ENCODE measurements around the gene FLNC. TPM values are rescaled to one million over a fixed set of nuclear protein-coding genes. Genes with fewer than 3 reads are reported as not detected.

FLNC gene
- total and polyA plus RNA-seq, 9 of the 15 experiments (the other 6 are each of a cell fraction or from before 2014, with no cell fraction given) = 0.90 to 155 (median 28.8) TPM

DNA sequence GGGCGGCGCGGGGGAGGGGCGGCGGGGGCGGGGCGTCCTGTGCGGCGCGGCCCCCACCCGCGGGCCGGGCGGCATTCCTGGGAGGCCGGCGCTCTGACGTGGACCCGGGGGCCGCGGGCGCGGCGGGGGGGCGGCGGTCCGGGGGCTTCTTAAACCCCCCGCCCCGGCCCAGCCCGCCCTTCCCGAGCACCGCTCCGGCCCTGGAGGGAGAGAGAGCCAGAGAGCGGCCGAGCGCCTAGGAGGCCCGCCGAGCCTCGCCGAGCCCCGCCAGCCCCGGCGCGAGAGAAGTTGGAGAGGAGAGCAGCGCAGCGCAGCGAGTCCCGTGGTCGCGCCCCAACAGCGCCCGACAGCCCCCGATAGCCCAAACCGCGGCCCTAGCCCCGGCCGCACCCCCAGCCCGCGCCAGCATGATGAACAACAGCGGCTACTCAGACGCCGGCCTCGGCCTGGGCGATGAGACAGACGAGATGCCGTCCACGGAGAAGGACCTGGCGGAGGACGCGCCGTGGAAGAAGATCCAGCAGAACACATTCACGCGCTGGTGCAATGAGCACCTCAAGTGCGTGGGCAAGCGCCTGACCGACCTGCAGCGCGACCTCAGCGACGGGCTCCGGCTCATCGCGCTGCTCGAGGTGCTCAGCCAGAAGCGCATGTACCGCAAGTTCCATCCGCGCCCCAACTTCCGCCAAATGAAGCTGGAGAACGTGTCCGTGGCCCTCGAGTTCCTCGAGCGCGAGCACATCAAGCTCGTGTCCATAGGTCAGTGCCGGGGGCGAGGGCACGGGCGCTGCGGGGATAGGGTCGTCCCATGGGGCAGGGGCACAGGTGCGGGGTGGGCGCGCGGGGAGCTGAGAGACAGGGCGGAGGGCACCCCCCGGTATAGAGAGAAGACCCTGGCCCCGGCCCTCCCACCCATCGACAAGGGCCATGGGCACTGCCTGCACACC lies at the start of gene FLNC (continued):
- TF ChIP-seq, protein P1, sequence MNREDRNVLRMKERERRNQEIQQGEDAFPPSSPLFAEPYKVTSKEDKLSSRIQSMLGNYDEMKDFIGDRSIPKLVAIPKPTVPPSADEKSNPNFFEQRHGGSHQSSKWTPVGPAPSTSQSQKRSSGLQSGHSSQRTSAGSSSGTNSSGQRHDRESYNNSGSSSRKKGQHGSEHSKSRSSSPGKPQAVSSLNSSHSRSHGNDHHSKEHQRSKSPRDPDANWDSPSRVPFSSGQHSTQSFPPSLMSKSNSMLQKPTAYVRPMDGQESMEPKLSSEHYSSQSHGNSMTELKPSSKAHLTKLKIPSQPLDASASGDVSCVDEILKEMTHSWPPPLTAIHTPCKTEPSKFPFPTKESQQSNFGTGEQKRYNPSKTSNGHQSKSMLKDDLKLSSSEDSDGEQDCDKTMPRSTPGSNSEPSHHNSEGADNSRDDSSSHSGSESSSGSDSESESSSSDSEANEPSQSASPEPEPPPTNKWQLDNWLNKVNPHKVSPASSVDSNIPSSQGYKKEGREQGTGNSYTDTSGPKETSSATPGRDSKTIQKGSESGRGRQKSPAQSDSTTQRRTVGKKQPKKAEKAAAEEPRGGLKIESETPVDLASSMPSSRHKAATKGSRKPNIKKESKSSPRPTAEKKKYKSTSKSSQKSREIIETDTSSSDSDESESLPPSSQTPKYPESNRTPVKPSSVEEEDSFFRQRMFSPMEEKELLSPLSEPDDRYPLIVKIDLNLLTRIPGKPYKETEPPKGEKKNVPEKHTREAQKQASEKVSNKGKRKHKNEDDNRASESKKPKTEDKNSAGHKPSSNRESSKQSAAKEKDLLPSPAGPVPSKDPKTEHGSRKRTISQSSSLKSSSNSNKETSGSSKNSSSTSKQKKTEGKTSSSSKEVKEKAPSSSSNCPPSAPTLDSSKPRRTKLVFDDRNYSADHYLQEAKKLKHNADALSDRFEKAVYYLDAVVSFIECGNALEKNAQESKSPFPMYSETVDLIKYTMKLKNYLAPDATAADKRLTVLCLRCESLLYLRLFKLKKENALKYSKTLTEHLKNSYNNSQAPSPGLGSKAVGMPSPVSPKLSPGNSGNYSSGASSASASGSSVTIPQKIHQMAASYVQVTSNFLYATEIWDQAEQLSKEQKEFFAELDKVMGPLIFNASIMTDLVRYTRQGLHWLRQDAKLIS (CRISPR knock-in tag; IDR thresholded peaks at IDR 0.05) = peak; percentile 83
- TF ChIP-seq, protein P2, sequence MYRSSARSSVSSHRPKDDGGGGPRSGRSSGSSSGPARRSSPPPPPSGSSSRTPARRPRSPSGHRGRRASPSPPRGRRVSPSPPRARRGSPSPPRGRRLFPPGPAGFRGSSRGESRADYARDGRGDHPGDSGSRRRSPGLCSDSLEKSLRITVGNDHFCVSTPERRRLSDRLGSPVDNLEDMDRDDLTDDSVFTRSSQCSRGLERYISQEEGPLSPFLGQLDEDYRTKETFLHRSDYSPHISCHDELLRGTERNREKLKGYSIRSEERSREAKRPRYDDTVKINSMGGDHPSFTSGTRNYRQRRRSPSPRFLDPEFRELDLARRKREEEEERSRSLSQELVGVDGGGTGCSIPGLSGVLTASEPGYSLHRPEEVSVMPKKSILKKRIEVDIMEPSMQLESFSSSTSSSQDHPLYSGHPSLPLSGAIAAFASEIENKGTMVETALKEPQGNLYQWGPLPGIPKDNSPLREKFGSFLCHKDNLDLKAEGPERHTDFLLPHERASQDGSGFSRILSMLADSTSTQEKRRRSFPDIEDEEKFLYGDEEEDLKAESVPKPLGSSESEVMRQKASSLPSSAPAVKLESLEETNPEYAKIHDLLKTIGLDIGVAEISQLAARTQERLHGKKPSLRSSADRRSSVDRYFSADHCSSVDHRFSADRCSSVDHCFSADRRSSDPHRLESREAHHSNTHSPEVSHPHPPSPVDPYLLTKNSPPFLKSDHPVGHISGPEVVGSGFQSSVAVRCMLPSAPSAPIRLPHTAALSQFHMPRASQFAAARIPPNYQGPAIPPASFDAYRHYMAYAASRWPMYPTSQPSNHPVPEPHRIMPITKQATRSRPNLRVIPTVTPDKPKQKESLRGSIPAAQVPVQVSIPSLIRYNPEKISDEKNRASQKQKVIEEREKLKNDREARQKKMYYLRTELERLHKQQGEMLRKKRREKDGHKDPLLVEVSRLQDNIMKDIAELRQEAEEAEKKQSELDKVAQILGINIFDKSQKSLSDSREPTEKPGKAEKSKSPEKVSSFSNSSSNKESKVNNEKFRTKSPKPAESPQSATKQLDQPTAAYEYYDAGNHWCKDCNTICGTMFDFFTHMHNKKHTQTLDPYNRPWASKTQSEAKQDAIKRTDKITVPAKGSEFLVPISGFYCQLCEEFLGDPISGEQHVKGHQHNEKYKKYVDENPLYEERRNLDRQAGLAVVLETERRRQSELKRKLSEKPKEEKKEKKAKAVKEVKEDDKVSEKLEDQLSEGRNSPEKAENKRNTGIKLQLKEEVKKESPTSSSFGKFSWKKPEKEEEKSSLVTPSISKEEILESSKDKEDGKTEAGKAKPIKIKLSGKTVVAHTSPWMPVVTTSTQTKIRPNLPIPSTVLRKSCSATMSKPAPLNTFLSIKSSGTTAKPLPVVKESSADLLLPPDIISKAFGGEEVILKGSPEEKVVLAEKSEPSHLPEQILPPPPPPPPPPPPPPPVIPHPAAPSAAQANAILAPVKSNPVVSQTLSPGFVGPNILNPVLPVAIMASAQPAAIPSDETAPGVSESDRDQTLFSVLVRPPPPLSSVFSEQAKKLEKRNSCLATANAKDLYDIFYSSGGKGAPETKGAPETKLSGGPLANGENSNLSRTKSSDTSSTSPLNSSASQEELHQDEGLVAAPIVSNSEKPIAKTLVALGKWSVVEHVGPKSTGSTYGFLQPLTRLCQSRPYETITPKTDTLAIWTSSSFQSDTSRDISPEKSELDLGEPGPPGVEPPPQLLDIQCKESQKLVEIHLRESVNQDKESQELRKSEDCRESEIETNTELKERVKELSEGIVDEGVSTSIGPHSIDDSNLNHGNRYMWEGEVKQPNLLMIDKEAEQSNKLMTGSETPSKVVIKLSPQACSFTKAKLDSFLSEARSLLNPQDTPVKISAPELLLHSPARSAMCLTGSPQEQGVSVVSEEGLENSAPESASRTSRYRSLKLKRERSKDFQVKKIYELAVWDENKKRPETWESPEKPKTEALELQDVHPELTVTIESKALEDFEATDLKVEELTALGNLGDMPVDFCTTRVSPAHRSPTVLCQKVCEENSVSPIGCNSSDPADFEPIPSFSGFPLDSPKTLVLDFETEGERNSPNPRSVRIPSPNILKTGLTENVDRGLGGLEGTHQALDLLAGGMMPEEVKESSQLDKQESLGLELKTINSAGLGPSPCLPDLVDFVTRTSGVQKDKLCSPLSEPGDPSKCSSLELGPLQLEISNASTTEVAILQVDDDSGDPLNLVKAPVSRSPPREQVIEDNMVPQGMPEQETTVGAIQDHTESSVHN (IDR thresholded peaks at IDR 0.05; ENCODE audit: borderline replicate concordance in 1 of 2, low read depth in 1 of 2) = no peak
- TF ChIP-seq KDM4B (IDR thresholded peaks at IDR 0.05; ENCODE audit: borderline replicate concordance in 2 of 2, low read depth in 1 of 2) = peak in 1 of 2 experiments; percentile 80; a peak in 1 of 4 replicates
- TF ChIP-seq TOE1 (IDR thresholded peaks at IDR 0.05; ENCODE audit: borderline replicate concordance) = 0 out of 2 replicates have a peak, but pooled peaks have one; percentile 36
- TF ChIP-seq TOE1 (CRISPR knock-in tag; IDR thresholded peaks at IDR 0.05; ENCODE audit: borderline replicate concordance, low read depth) = peak; percentile 74; the same call in 1 of the 2 replicates
- no peak for TF ChIP-seq NFE2 (IDR thresholded peaks at IDR 0.05; ENCODE audit: low read depth)
